CD4-positive, alpha-beta T cell treated with Interleukin-6 at 100 ng/mL for 8 hours (primary cell): ENCODE data around the gene LRIT2.

Experiments
- DNase-seq: peaks from one replicate; pipeline ENCODE4 v3.0.0-alpha.2; 2020; ENCODE audit warnings: mixed read lengths, low spot score

Gene LRIT2

GRCh38 chr10:84225427-84226173 is at the start of gene LRIT2:
Gene LRIT2, minus strand, starts transcription at chr10:84225544. Its CDS starts 24 bp downstream, at chr10:84225520.
- no peak for DNase-seq

- no peak for DNase-seq
Observed at GRCh38 chr10:84270708-84271107, 45.4 kb upstream of the LRIT2 start.

- no peak for DNase-seq
Observed at GRCh38 chr10:84269773-84270172, 44.4 kb upstream of the LRIT2 start.

GRCh38 chr10:84269162-84269561 is 43.8 kb upstream of the LRIT2 start:
- no peak for DNase-seq

GRCh38 chr10:84267503-84268126 is 42.3 kb upstream of the LRIT2 start:
- peak; percentile 43 for DNase-seq

- DNase-seq = no peak
Observed at GRCh38 chr10:84265418-84265817, 40.1 kb upstream of the LRIT2 start.

GRCh38 chr10:84264611-84265141 is 39.3 kb upstream of the LRIT2 start:
- DNase-seq = peak; percentile 62

- DNase-seq = no peak
Observed at GRCh38 chr10:84263716-84264115, 38.4 kb upstream of the LRIT2 start.

- no peak for DNase-seq
Observed at GRCh38 chr10:84262190-84262956, 37.0 kb upstream of the LRIT2 start.

- no peak for DNase-seq
Observed at GRCh38 chr10:84261236-84261915, 36.0 kb upstream of the LRIT2 start.

GRCh38 chr10:84258034-84258695 is 32.8 kb upstream of the LRIT2 start:
- DNase-seq = no peak

- no peak for DNase-seq
Observed at GRCh38 chr10:84257343-84258020, 32.1 kb upstream of the LRIT2 start.

- peak; percentile 10 for DNase-seq
Observed at GRCh38 chr10:84256510-84257342, 31.4 kb upstream of the LRIT2 start.

- DNase-seq = no peak
Observed at GRCh38 chr10:84254552-84255478, 29.5 kb upstream of the LRIT2 start.

GRCh38 chr10:84248794-84249193 is 23.4 kb upstream of the LRIT2 start:
- no peak for DNase-seq

GRCh38 chr10:84247496-84247895 is 22.2 kb upstream of the LRIT2 start:
- DNase-seq = no peak

- no peak for DNase-seq
Observed at GRCh38 chr10:84244651-84245270, 19.4 kb upstream of the LRIT2 start, which contains the start of gene RGR. Gene RGR, plus strand, starts transcription at chr10:84245053. Its CDS starts 38 bp downstream, at chr10:84245091.

- DNase-seq = no peak
Observed at GRCh38 chr10:84243759-84244158, 18.4 kb upstream of the LRIT2 start.
